ENCODE results near the gene TNK2. TPM values are rescaled to one million over a fixed set of nuclear protein-coding genes. Genes with fewer than 3 reads are reported as not detected.
"Not testable (repeated sequence)": the region's sequence is repeated elsewhere in the genome, so short reads cannot be mapped to it uniquely, and the experiment has no call there.

The TNK2 gene
- total and polyA plus RNA-seq, 2 donors (not counting 1 experiment from before 2014, with no cell fraction given), result 131 to 198 TPM

- intact Hi-C loops (cut with micrococcal nuclease); DNase-seq; H3K27ac ChIP-seq (ENCODE audit: low read length in 2 of 2): not testable (repeated sequence)
Observed at GRCh38 chr3:195824425-195825190, 83.7 kb downstream of the TNK2 start.

DNA sequence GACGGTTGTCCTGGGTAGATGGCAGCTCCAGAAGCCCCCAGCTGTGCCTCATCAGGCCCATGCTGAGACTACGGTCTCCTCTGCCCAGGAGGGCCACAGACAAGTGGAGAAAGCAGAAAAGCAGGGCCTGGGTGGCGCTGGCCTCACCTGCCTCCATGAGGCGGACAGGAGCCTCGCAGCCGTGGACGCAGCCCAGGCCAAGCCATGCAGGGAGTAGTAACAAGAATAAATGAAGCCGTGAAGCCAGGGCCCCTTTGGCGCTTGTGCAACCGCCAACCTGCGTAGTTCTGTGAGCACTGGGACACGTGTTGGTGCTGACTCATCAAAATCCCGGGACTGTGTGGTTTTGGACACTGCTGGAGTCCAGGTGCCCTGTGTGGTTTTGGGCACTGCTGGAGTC, 84.4 kb downstream of the TNK2 start:
- 73% methylated on average over 13 of the region's 13 CpGs for WGBS (ENCODE audit: insufficient coverage)
- ChIA-PET CTCF (no interaction called here), POLR2A (no interaction called here)
- Mint-ChIP-seq H3K9me3 (ENCODE audit: insufficient read depth) (no peaks in the 10 kb centered on the region), H3K27ac (no peak overlapping the region), H3K4me3 (no peak overlapping the region), H3K4me1 (no peaks in the 10 kb centered on the region), H3K27me3 (peaks cover 9% of the 10 kb centered on the region)
- no peak for DNase-seq
- Histone ChIP-seq H3K27me3 (replicated peaks in 1 of 4; ENCODE audit: control extremely low read depth in 1 of 4, control insufficient read depth in 3 of 4, insufficient read depth in 4 of 4, low read length in 3 of 4) (peaks cover 0 to 4% (median 2%) of the 10 kb centered on the region in 4 experiments), H3K27ac (ENCODE audit: low read length in 2 of 2) (no peak overlapping the region), H3K79me2 (ENCODE audit: control insufficient read depth, insufficient read depth, low read length) (no peaks in the 10 kb centered on the region), H3K4me1 (ENCODE audit: control insufficient read depth in 2 of 2, insufficient read depth in 2 of 2, low read length in 2 of 2) (no peaks in the 10 kb centered on the region), H2AFZ (ENCODE audit: insufficient read depth, low read depth, low read length, poor library complexity, severe bottlenecking) (no peak overlapping the region), H3K4me3 (ENCODE audit: control extremely low read depth in 1 of 5, extremely low read depth in 1 of 5, insufficient read depth in 1 of 5, low read depth in 2 of 5, low read length in 4 of 5) (no peak overlapping the region), H3K36me3 (replicated peaks in 1 of 2; ENCODE audit: control extremely low read depth in 1 of 2, control insufficient read depth in 1 of 2, extremely low read depth in 1 of 2, insufficient read depth in 2 of 2, low read length in 1 of 2) (no peaks in the 10 kb centered on the region), H3K4me2 (replicated peaks; ENCODE audit: low read depth, low read length, poor library complexity, severe bottlenecking) (no peak overlapping the region), H3K9ac (ENCODE audit: low read length) (no peak overlapping the region), H3K9me3 (ENCODE audit: control extremely low read depth in 1 of 3, control insufficient read depth in 2 of 3, insufficient read depth in 1 of 3, low read length in 2 of 3) (no peaks in the 10 kb centered on the region), H4K20me1 (ENCODE audit: control insufficient read depth, insufficient read depth, low read length, poor library complexity, severe bottlenecking) (no peaks in the 10 kb centered on the region)
- intact Hi-C loops (cut with micrococcal nuclease), result no loop called here
- no peak for ATAC-seq (ENCODE audit: low read depth)
- TF ChIP-seq CTCF (IDR thresholded peaks at IDR 0.05), result no peak
- no peak for TF ChIP-seq EZH2 (IDR thresholded peaks at IDR 0.05; ENCODE audit: borderline replicate concordance, insufficient read depth, low read depth, low read length, poor library complexity, severe bottlenecking)

More at GRCh38 chr3:195824425-195825190, 83.7 kb downstream of the TNK2 start:
- H3K4me1 Mint-ChIP-seq; H3K9me3 ChIP-seq (ENCODE audit: control extremely low read depth in 1 of 3, control insufficient read depth in 2 of 3, insufficient read depth in 1 of 3, low read length in 2 of 3); H3K36me3 ChIP-seq (replicated peaks in 1 of 2; ENCODE audit: control extremely low read depth in 1 of 2, control insufficient read depth in 1 of 2, extremely low read depth in 1 of 2, insufficient read depth in 2 of 2, low read length in 1 of 2); H2AFZ ChIP-seq (ENCODE audit: insufficient read depth, low read depth, low read length, poor library complexity, severe bottlenecking); H3K9ac ChIP-seq (ENCODE audit: low read length); H3K9me3 Mint-ChIP-seq (ENCODE audit: insufficient read depth); H3K27me3 ChIP-seq (replicated peaks in 1 of 4; ENCODE audit: control extremely low read depth in 1 of 4, control insufficient read depth in 3 of 4, insufficient read depth in 4 of 4, low read length in 3 of 4); H3K4me3 ChIP-seq (ENCODE audit: control extremely low read depth in 1 of 5, extremely low read depth in 1 of 5, insufficient read depth in 1 of 5, low read depth in 2 of 5, low read length in 4 of 5); CTCF ChIA-PET; H3K79me2 ChIP-seq (ENCODE audit: control insufficient read depth, insufficient read depth, low read length); H3K4me1 ChIP-seq (ENCODE audit: control insufficient read depth in 2 of 2, insufficient read depth in 2 of 2, low read length in 2 of 2); ATAC-seq (ENCODE audit: low read depth); H3K4me2 ChIP-seq (replicated peaks; ENCODE audit: low read depth, low read length, poor library complexity, severe bottlenecking); H3K4me3 Mint-ChIP-seq; H4K20me1 ChIP-seq (ENCODE audit: control insufficient read depth, insufficient read depth, low read length, poor library complexity, severe bottlenecking); H3K27me3 Mint-ChIP-seq; POLR2A ChIA-PET; H3K27ac Mint-ChIP-seq: not testable (repeated sequence)
- WGBS (ENCODE audit: insufficient coverage), result 82% methylated on average over 13 of the region's 13 CpGs
